Dendritic cell treated with granulocyte-macrophage colony-stimulating factor and Interleukin-4, amounts not matched to agents 40 ng/mL and 50 ng/mL, for 4 days (primary cell): ENCODE data around the gene MMD.
"Not testable (repeated sequence)": the region's sequence is repeated elsewhere in the genome, so short reads cannot be mapped to it uniquely, and the experiment has no call there.

Experiments
- H3K27ac Mint-ChIP-seq: one replicate; pipeline ENCODE4 v1.8.0; 2022; ENCODE audit warnings: mild to moderate bottlenecking, mixed read lengths
- H3K27me3 Mint-ChIP-seq: one replicate; pipeline ENCODE4 v1.8.0; 2022; ENCODE audit warnings: mild to moderate bottlenecking, mixed read lengths
- H3K36me3 Mint-ChIP-seq: one replicate; pipeline ENCODE4 v1.8.0; 2022; ENCODE audit warnings: low read depth, mixed read lengths
- H3K4me1 Mint-ChIP-seq: one replicate; pipeline ENCODE4 v1.8.0; 2022; ENCODE audit warnings: low read depth, mixed read lengths
- H3K4me3 Mint-ChIP-seq: one replicate; pipeline ENCODE4 v1.8.0; 2022; ENCODE audit warnings: mild to moderate bottlenecking, moderate library complexity, mixed read lengths
- H3K9me3 Mint-ChIP-seq: one replicate; pipeline ENCODE4 v1.8.0; 2022; ENCODE audit warnings: mixed read lengths
- intact Hi-C: fragments of 100-400 bp; cut with micrococcal nuclease; formaldehyde crosslinking; loops from one replicate; pipeline ENCODE4 v1.15.0; 2022

The MMD gene

GRCh38 chr17:55421179-55421934, at the start of gene MMD:
Gene MMD (minus strand): TSS chr17:55421835. CDS start chr17:55421695, 140 bp downstream.
- intact Hi-C loops, result loop anchor here (5.0 kb wide), 1 partner anchor 91 kb away; the partner anchor contains the start of gene SMIM36
- Mint-ChIP-seq H3K27ac (peak within 1 kb of the TSS; percentile 88), H3K36me3 (peaks cover 10% of the 10 kb centered on the region), H3K4me1 (peaks cover 78% of the 10 kb centered on the region), H3K9me3 (no peaks in the 10 kb centered on the region), H3K27me3 (peaks cover 29% of the 10 kb centered on the region), H3K4me3 (peak within 1 kb of the TSS; percentile 82)

GRCh38 chr17:55466671-55467070, 45.0 kb upstream of the MMD start:
- H3K4me1 Mint-ChIP-seq, result peaks cover 6% of the 10 kb centered on the region
- H3K36me3 Mint-ChIP-seq, result no peaks in the 10 kb centered on the region
- no peaks in the 10 kb centered on the region for H3K9me3 Mint-ChIP-seq
- H3K27me3 Mint-ChIP-seq, result peaks cover 24% of the 10 kb centered on the region
- H3K27ac Mint-ChIP-seq, result no peak overlapping the region
- no peak overlapping the region for H3K4me3 Mint-ChIP-seq
- intact Hi-C loops, result no loop called here

- H3K27ac Mint-ChIP-seq, intact Hi-C loops, H3K9me3 Mint-ChIP-seq, H3K36me3 Mint-ChIP-seq, H3K4me1 Mint-ChIP-seq, H3K4me3 Mint-ChIP-seq: not testable (repeated sequence)
- peaks cover 26% of the 10 kb centered on the region for H3K27me3 Mint-ChIP-seq
Measured at GRCh38 chr17:55465771-55466170, 44.1 kb upstream of the MMD start.

- Mint-ChIP-seq H3K27ac (peak overlapping the region; percentile 39), H3K4me1 (peaks cover 7% of the 10 kb centered on the region), H3K9me3 (no peaks in the 10 kb centered on the region), H3K4me3 (no peak overlapping the region), H3K27me3 (peaks cover 20% of the 10 kb centered on the region), H3K36me3 (no peaks in the 10 kb centered on the region)
- intact Hi-C loops, result no loop called here
Measured at GRCh38 chr17:55463600-55463999, 42.0 kb upstream of the MMD start.

GRCh38 chr17:55462711-55463110, 41.1 kb upstream of the MMD start:
- Mint-ChIP-seq H3K27me3 (peaks cover 16% of the 10 kb centered on the region), H3K36me3 (no peaks in the 10 kb centered on the region), H3K9me3 (no peaks in the 10 kb centered on the region), H3K4me1 (peaks cover 13% of the 10 kb centered on the region), H3K27ac (no peak overlapping the region), H3K4me3 (no peak overlapping the region)
- intact Hi-C loops, result no loop called here

GRCh38 chr17:55462234-55462633, 40.6 kb upstream of the MMD start:
- Mint-ChIP-seq H3K4me1 (peaks cover 13% of the 10 kb centered on the region), H3K4me3 (no peak overlapping the region), H3K9me3 (no peaks in the 10 kb centered on the region), H3K27ac (no peak overlapping the region), H3K36me3 (no peaks in the 10 kb centered on the region), H3K27me3 (peaks cover 14% of the 10 kb centered on the region)
- intact Hi-C loops, result no loop called here

GRCh38 chr17:55458978-55459377, 37.3 kb upstream of the MMD start:
- Mint-ChIP-seq H3K9me3 (no peaks in the 10 kb centered on the region), H3K27me3 (peaks cover 14% of the 10 kb centered on the region), H3K27ac (no peak overlapping the region), H3K4me1 (peaks cover 16% of the 10 kb centered on the region), H3K4me3 (no peak overlapping the region), H3K36me3 (no peaks in the 10 kb centered on the region)
- intact Hi-C loops, result no loop called here

- Mint-ChIP-seq H3K27ac (no peak overlapping the region), H3K9me3 (no peaks in the 10 kb centered on the region), H3K4me3 (no peak overlapping the region), H3K36me3 (no peaks in the 10 kb centered on the region), H3K4me1 (peaks cover 16% of the 10 kb centered on the region), H3K27me3 (peaks cover 14% of the 10 kb centered on the region)
- intact Hi-C loops, result no loop called here
Measured at GRCh38 chr17:55458287-55458900, 36.8 kb upstream of the MMD start.

- Mint-ChIP-seq H3K4me1 (peaks cover 29% of the 10 kb centered on the region), H3K27me3 (peaks cover 14% of the 10 kb centered on the region), H3K27ac (no peak overlapping the region)
Measured at GRCh38 chr17:55456307-55457240, 34.9 kb upstream of the MMD start.

GRCh38 chr17:55454906-55455474, 33.4 kb upstream of the MMD start:
- no peak overlapping the region for H3K27ac Mint-ChIP-seq
- intact Hi-C loops, result no loop called here
- H3K27me3 Mint-ChIP-seq, result peaks cover 11% of the 10 kb centered on the region
- no peaks in the 10 kb centered on the region for H3K9me3 Mint-ChIP-seq
- H3K36me3 Mint-ChIP-seq, result no peaks in the 10 kb centered on the region
- no peak overlapping the region for H3K4me3 Mint-ChIP-seq
- peaks cover 35% of the 10 kb centered on the region for H3K4me1 Mint-ChIP-seq

More at GRCh38 chr17:55456307-55457240, 34.9 kb upstream of the MMD start:
- H3K9me3 Mint-ChIP-seq, result no peaks in the 10 kb centered on the region
- H3K36me3 Mint-ChIP-seq, result no peaks in the 10 kb centered on the region
- intact Hi-C loops, result no loop called here
- no peak overlapping the region for H3K4me3 Mint-ChIP-seq

- Mint-ChIP-seq H3K27me3 (peaks cover 11% of the 10 kb centered on the region), H3K4me3 (no peak overlapping the region), H3K9me3 (no peaks in the 10 kb centered on the region), H3K4me1 (peaks cover 35% of the 10 kb centered on the region), H3K36me3 (no peaks in the 10 kb centered on the region), H3K27ac (peak overlapping the region; percentile 66)
- intact Hi-C loops, result no loop called here
Measured at GRCh38 chr17:55453839-55454557, 32.4 kb upstream of the MMD start.

GRCh38 chr17:55452139-55452790, 30.6 kb upstream of the MMD start:
- no peak overlapping the region for H3K4me3 Mint-ChIP-seq
- intact Hi-C loops, result no loop called here
- no peaks in the 10 kb centered on the region for H3K36me3 Mint-ChIP-seq
- H3K27ac Mint-ChIP-seq, result peak overlapping the region; percentile 60
- H3K9me3 Mint-ChIP-seq, result no peaks in the 10 kb centered on the region
- H3K27me3 Mint-ChIP-seq, result peaks cover 6% of the 10 kb centered on the region
- H3K4me1 Mint-ChIP-seq, result peaks cover 27% of the 10 kb centered on the region

GRCh38 chr17:55451758-55452138, 30.1 kb upstream of the MMD start:
- Mint-ChIP-seq H3K36me3 (no peaks in the 10 kb centered on the region), H3K9me3 (no peaks in the 10 kb centered on the region), H3K27me3 (peaks cover 6% of the 10 kb centered on the region), H3K27ac (no peak overlapping the region), H3K4me3 (no peak overlapping the region), H3K4me1 (peaks cover 27% of the 10 kb centered on the region)
- intact Hi-C loops, result no loop called here
